ENCODE data around the gene RAET1E.
A peak's percentile ranks its signal among the peaks of the same experiment; 100 is the strongest.

The RAET1E gene

GRCh38 chr6:149905911-149906371 is 8.0 kb upstream of the RAET1E start:
- Histone ChIP-seq H3K27ac (ENCODE audit: low read length) (no peak overlapping the region), H3K4me3 (ENCODE audit: low read depth in 1 of 2, low read length in 2 of 2) (no peak overlapping the region), H3K9me3 (ENCODE audit: control insufficient read depth in 1 of 2, low read length in 2 of 2) (no peaks in the 10 kb centered on the region), H3K27me3 (ENCODE audit: low read depth, low read length) (no peaks in the 10 kb centered on the region), H3K4me1 (ENCODE audit: control insufficient read depth in 1 of 2, insufficient read depth in 2 of 2, low read length in 2 of 2) (no peaks in the 10 kb centered on the region), H3K36me3 (ENCODE audit: control insufficient read depth in 1 of 2, insufficient read depth in 2 of 2, low read length in 2 of 2) (no peaks in the 10 kb centered on the region)

GRCh38 chr6:149905371-149905910 is 7.5 kb upstream of the RAET1E start:
- H3K4me1 ChIP-seq (ENCODE audit: control insufficient read depth in 1 of 2, insufficient read depth in 2 of 2, low read length in 2 of 2) = no peaks in the 10 kb centered on the region
- no peaks in the 10 kb centered on the region for H3K36me3 ChIP-seq (ENCODE audit: control insufficient read depth in 1 of 2, insufficient read depth in 2 of 2, low read length in 2 of 2)
- no peak overlapping the region for H3K27ac ChIP-seq (ENCODE audit: low read length)
- no peaks in the 10 kb centered on the region for H3K9me3 ChIP-seq (ENCODE audit: control insufficient read depth in 1 of 2, low read length in 2 of 2)
- no peak overlapping the region for H3K4me3 ChIP-seq (ENCODE audit: low read depth in 1 of 2, low read length in 2 of 2)
- no peaks in the 10 kb centered on the region for H3K27me3 ChIP-seq (ENCODE audit: low read depth, low read length)

GRCh38 chr6:149904661-149905370 is 6.9 kb upstream of the RAET1E start:
- no peaks in the 10 kb centered on the region for H3K27me3 ChIP-seq (ENCODE audit: low read depth, low read length)
- no peak overlapping the region for H3K4me3 ChIP-seq (ENCODE audit: low read depth in 1 of 2, low read length in 2 of 2)
- no peak overlapping the region for H3K27ac ChIP-seq (ENCODE audit: low read length)
- H3K9me3 ChIP-seq (ENCODE audit: control insufficient read depth in 1 of 2, low read length in 2 of 2) = no peaks in the 10 kb centered on the region
- no peaks in the 10 kb centered on the region for H3K36me3 ChIP-seq (ENCODE audit: control insufficient read depth in 1 of 2, insufficient read depth in 2 of 2, low read length in 2 of 2)
- H3K4me1 ChIP-seq (ENCODE audit: control insufficient read depth in 1 of 2, insufficient read depth in 2 of 2, low read length in 2 of 2) = no peaks in the 10 kb centered on the region

- Histone ChIP-seq H3K27ac (ENCODE audit: low read length) (no peak overlapping the region), H3K4me1 (ENCODE audit: control insufficient read depth in 1 of 2, insufficient read depth in 2 of 2, low read length in 2 of 2) (no peaks in the 10 kb centered on the region), H3K4me3 (ENCODE audit: low read depth in 1 of 2, low read length in 2 of 2) (no peak overlapping the region), H3K9me3 (ENCODE audit: control insufficient read depth in 1 of 2, low read length in 2 of 2) (no peaks in the 10 kb centered on the region), H3K27me3 (ENCODE audit: low read depth, low read length) (no peaks in the 10 kb centered on the region), H3K36me3 (ENCODE audit: control insufficient read depth in 1 of 2, insufficient read depth in 2 of 2, low read length in 2 of 2) (no peaks in the 10 kb centered on the region)
Observed at GRCh38 chr6:149903938-149904611, 6.2 kb upstream of the RAET1E start.

GRCh38 chr6:149901444-149902140 is 3.7 kb upstream of the RAET1E start:
- H3K36me3 ChIP-seq (ENCODE audit: control insufficient read depth in 1 of 2, insufficient read depth in 2 of 2, low read length in 2 of 2) = no peaks in the 10 kb centered on the region
- H3K4me1 ChIP-seq (ENCODE audit: control insufficient read depth in 1 of 2, insufficient read depth in 2 of 2, low read length in 2 of 2) = peaks cover 7 to 11% of the 10 kb centered on the region in 2 donors
- no peaks in the 10 kb centered on the region for H3K27me3 ChIP-seq (ENCODE audit: low read depth, low read length)
- H3K27ac ChIP-seq (ENCODE audit: low read length) = no peak overlapping the region
- H3K4me3 ChIP-seq (ENCODE audit: low read depth in 1 of 2, low read length in 2 of 2) = no peak overlapping the region
- no peaks in the 10 kb centered on the region for H3K9me3 ChIP-seq (ENCODE audit: control insufficient read depth in 1 of 2, low read length in 2 of 2)

- H3K9me3 ChIP-seq (ENCODE audit: control insufficient read depth in 1 of 2, low read length in 2 of 2) = no peaks in the 10 kb centered on the region
- no peak overlapping the region for H3K27ac ChIP-seq (ENCODE audit: low read length)
- H3K4me1 ChIP-seq (ENCODE audit: control insufficient read depth in 1 of 2, insufficient read depth in 2 of 2, low read length in 2 of 2) = peaks cover 14 to 19% of the 10 kb centered on the region in 2 donors
- H3K36me3 ChIP-seq (ENCODE audit: control insufficient read depth in 1 of 2, insufficient read depth in 2 of 2, low read length in 2 of 2) = no peaks in the 10 kb centered on the region
- H3K4me3 ChIP-seq (ENCODE audit: low read depth in 1 of 2, low read length in 2 of 2) = no peak overlapping the region
- H3K27me3 ChIP-seq (ENCODE audit: low read depth, low read length) = no peaks in the 10 kb centered on the region
Observed at GRCh38 chr6:149900620-149901443, 2.9 kb upstream of the RAET1E start.

- no peaks in the 10 kb centered on the region for H3K36me3 ChIP-seq (ENCODE audit: control insufficient read depth in 1 of 2, insufficient read depth in 2 of 2, low read length in 2 of 2)
- H3K27ac ChIP-seq (ENCODE audit: low read length) = no peak overlapping the region
- no peaks in the 10 kb centered on the region for H3K9me3 ChIP-seq (ENCODE audit: control insufficient read depth in 1 of 2, low read length in 2 of 2)
- no peaks in the 10 kb centered on the region for H3K27me3 ChIP-seq (ENCODE audit: low read depth, low read length)
- no peak overlapping the region for H3K4me3 ChIP-seq (ENCODE audit: low read depth in 1 of 2, low read length in 2 of 2)
- peaks cover 20 to 26% of the 10 kb centered on the region in 2 donors for H3K4me1 ChIP-seq (ENCODE audit: control insufficient read depth in 1 of 2, insufficient read depth in 2 of 2, low read length in 2 of 2)
Observed at GRCh38 chr6:149899926-149900619, 2.2 kb upstream of the RAET1E start.

- Histone ChIP-seq H3K27ac (ENCODE audit: low read length) (no peak overlapping the region), H3K9me3 (ENCODE audit: control insufficient read depth in 1 of 2, low read length in 2 of 2) (no peaks in the 10 kb centered on the region), H3K4me3 (ENCODE audit: low read depth in 1 of 2, low read length in 2 of 2) (no peak overlapping the region), H3K27me3 (ENCODE audit: low read depth, low read length) (no peaks in the 10 kb centered on the region), H3K36me3 (ENCODE audit: control insufficient read depth in 1 of 2, insufficient read depth in 2 of 2, low read length in 2 of 2) (no peaks in the 10 kb centered on the region), H3K4me1 (ENCODE audit: control insufficient read depth in 1 of 2, insufficient read depth in 2 of 2, low read length in 2 of 2) (peaks cover 20 to 29% of the 10 kb centered on the region in 2 donors)
Observed at GRCh38 chr6:149899486-149899885, 1.6 kb upstream of the RAET1E start.

GRCh38 chr6:149898966-149899365 is 1.1 kb upstream of the RAET1E start:
- Histone ChIP-seq H3K9me3 (ENCODE audit: control insufficient read depth in 1 of 2, low read length in 2 of 2) (no peaks in the 10 kb centered on the region), H3K4me1 (ENCODE audit: control insufficient read depth in 1 of 2, insufficient read depth in 2 of 2, low read length in 2 of 2) (peaks cover 20 to 29% of the 10 kb centered on the region in 2 donors), H3K27me3 (ENCODE audit: low read depth, low read length) (no peaks in the 10 kb centered on the region), H3K36me3 (ENCODE audit: control insufficient read depth in 1 of 2, insufficient read depth in 2 of 2, low read length in 2 of 2) (no peaks in the 10 kb centered on the region), H3K27ac (ENCODE audit: low read length) (no peak overlapping the region), H3K4me3 (ENCODE audit: low read depth in 1 of 2, low read length in 2 of 2) (no peak overlapping the region)

GRCh38 chr6:149897015-149897697 is 757 bp downstream of the RAET1E start:
- Histone ChIP-seq H3K9me3 (ENCODE audit: control insufficient read depth in 1 of 2, low read length in 2 of 2) (no peaks in the 10 kb centered on the region), H3K4me1 (ENCODE audit: control insufficient read depth in 1 of 2, insufficient read depth in 2 of 2, low read length in 2 of 2) (peaks cover 20 to 29% of the 10 kb centered on the region in 2 donors), H3K27me3 (ENCODE audit: low read depth, low read length) (no peaks in the 10 kb centered on the region), H3K27ac (ENCODE audit: low read length) (peak overlapping the region; percentile 74), H3K4me3 (ENCODE audit: low read depth in 1 of 2, low read length in 2 of 2) (peak overlapping the region; percentile 47 to 51), H3K36me3 (ENCODE audit: control insufficient read depth in 1 of 2, insufficient read depth in 2 of 2, low read length in 2 of 2) (no peaks in the 10 kb centered on the region)
